Esophagus squamous epithelium (tissue), 4 donors: ENCODE measurements around the gene RBM19.

Source experiments
- POLR2A ChIP-seq, 4 donors: fragments of 450-650 bp; IDR thresholded peaks; one replicate each; pipeline ENCODE4 v1.6.1; 2017; ENCODE audit warnings: antibody characterized with exemption in 4 of 4, mild to moderate bottlenecking in 4 of 4, moderate library complexity in 3 of 4
- TF ChIP-seq, protein P1 (sequence below), 6 experiments: fragments of 450-650 bp in 4 of 6; fragments of 200-600 bp in 2 of 6; sonication (generic) in 2 of 6; IDR thresholded peaks; one replicate each; pipeline ENCODE4 v1.5.1; 2016 to 2019; ENCODE audit warnings: antibody characterized with exemption in 6 of 6, mild to moderate bottlenecking in 4 of 6, moderate library complexity in 4 of 6

DNA sequence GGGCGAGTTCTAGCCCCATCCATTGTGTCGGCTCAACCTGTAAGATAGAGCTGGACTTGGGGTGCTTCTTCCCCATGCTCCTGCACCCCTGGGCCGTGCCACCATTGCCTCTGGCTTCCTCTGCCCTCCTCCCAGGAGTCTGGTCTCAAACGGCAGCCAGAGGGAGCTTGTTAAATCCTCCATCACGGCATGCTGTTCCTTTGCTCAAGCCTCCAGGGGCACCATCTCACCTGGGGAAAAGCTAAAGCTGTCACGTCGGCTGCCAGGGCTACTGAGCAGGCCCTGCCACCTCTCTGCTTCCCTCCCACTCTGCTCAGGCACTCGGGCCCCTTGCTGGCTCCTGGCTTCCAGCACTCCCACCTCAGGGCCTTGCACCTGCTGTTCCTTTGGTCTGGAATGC lies 140.4 kb downstream of the RBM19 start:
- TF ChIP-seq, protein P1, sequence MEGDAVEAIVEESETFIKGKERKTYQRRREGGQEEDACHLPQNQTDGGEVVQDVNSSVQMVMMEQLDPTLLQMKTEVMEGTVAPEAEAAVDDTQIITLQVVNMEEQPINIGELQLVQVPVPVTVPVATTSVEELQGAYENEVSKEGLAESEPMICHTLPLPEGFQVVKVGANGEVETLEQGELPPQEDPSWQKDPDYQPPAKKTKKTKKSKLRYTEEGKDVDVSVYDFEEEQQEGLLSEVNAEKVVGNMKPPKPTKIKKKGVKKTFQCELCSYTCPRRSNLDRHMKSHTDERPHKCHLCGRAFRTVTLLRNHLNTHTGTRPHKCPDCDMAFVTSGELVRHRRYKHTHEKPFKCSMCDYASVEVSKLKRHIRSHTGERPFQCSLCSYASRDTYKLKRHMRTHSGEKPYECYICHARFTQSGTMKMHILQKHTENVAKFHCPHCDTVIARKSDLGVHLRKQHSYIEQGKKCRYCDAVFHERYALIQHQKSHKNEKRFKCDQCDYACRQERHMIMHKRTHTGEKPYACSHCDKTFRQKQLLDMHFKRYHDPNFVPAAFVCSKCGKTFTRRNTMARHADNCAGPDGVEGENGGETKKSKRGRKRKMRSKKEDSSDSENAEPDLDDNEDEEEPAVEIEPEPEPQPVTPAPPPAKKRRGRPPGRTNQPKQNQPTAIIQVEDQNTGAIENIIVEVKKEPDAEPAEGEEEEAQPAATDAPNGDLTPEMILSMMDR (IDR thresholded peaks at IDR 0.05) = no peak
- no peak for TF ChIP-seq POLR2A (IDR thresholded peaks at IDR 0.05)
